ENCODE measurements around the gene CLEC11A.

CLEC11A gene

DNA sequence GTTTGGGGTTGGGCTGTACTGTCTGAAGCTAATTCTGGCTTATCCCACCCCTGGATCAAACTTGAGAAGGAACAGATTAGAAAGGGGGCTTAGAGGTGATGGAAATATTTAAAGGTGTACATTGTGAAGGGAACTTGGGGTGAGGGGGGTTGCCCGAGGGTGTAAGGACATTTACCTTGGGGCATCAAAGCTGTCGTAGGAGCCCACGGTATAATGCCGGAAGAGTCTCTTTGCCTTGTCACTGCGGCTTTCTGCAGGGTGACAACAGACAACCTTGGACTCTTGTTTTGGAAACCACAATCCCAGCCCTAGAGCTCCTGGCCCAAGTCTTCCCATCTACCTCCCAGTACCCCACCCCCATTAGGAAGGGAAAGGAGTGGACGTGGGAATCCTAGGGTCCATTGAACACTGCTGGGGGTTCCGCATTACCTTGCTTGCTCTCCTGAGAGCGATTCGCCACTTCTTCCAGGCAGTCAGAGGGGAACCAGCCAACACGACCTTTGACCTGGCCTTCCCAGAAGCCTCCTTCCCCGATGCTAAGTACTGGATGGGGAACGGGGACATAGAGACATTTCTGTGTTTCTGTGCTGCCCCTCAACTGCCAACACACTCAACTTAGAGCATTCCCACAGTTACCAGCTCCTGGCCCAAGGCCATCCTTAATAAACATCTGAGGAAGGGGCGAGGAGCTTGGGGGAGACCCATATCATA, 25.6 kb upstream of the CLEC11A start:
- TF ChIP-seq, protein P1, sequence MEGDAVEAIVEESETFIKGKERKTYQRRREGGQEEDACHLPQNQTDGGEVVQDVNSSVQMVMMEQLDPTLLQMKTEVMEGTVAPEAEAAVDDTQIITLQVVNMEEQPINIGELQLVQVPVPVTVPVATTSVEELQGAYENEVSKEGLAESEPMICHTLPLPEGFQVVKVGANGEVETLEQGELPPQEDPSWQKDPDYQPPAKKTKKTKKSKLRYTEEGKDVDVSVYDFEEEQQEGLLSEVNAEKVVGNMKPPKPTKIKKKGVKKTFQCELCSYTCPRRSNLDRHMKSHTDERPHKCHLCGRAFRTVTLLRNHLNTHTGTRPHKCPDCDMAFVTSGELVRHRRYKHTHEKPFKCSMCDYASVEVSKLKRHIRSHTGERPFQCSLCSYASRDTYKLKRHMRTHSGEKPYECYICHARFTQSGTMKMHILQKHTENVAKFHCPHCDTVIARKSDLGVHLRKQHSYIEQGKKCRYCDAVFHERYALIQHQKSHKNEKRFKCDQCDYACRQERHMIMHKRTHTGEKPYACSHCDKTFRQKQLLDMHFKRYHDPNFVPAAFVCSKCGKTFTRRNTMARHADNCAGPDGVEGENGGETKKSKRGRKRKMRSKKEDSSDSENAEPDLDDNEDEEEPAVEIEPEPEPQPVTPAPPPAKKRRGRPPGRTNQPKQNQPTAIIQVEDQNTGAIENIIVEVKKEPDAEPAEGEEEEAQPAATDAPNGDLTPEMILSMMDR (IDR thresholded peaks at IDR 0.05; ENCODE audit: control insufficient read depth, extremely low read depth, insufficient read depth), result no peak
- H3K4me3 ChIP-seq (ENCODE audit: low read depth, low read length), result no peak overlapping the region
- no peak for DNase-seq (ENCODE audit: low read depth)

DNA sequence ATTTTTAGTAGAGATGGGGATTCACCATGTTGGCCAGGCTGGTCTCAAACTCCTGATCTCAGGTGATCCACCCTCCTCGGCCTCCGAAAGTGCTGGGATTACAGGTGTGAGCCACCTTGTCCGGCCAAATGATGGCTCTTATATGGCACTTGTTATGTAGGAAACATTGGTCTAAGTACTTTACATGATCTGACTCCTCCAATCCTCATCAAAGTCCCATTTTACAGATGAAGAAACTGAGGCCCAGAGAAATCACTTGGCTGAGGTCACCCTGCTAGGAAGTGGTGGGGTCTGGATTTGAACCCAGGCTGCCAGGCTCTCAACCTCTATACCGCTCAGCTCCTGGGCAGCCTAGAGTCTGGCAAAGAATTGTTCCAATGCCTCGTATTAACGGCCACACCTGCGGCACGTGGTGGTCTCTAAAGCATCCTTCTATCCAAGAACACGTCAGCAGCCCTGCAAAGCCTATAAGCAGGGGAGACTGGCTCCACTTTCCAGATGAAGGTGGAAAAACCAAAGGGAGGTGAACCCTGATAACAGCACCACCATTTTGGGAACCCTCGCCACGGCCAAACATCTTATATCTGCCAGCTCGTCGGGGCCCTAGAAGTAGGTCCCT, 21.7 kb upstream of the CLEC11A start:
- DNase-seq (ENCODE audit: low read depth), result no peak
- TF ChIP-seq, protein P1 (IDR thresholded peaks at IDR 0.05; ENCODE audit: control insufficient read depth, extremely low read depth, insufficient read depth), result no peak
- no peak overlapping the region for H3K4me3 ChIP-seq (ENCODE audit: low read depth, low read length)

DNA sequence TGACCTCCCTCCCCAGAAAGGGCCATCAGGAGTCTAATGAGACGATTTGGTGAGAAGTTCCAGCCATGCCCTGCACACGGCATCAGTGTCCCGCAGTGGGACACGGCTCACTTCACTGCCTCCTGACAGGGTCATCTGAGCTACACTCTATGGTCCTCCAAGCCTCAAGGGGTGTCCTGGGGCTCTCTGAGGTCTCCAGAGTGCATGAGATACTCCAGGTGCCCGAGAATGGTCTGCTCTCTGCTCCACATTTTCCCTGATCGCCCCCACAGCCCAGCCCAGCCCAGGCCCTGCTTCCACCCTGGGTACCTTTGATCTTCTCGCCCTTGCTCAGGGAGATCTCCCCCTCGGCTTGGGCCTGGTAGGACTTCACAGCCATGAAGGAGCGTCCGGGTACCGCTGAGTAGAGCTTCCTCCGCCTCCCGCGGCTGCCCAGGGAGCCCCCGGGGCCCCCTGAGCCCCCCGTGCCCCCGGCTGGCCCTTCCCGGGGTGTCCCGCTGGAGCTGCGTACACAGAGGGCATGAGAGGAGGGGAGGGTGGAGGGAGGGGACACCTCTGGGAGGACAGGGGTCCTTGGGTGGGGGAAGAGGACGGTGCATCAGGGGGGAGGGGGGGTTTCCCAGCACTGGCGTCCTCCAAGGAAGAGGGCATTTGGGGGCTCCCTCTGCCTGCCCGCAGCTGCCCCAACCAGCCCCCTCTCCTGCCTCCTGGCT, 20.9 kb upstream of the CLEC11A start:
- DNase-seq (ENCODE audit: low read depth), result no peak
- H3K4me3 ChIP-seq (ENCODE audit: low read depth, low read length), result no peak overlapping the region
- TF ChIP-seq, protein P1 (IDR thresholded peaks at IDR 0.05; ENCODE audit: control insufficient read depth, extremely low read depth, insufficient read depth), result no peak

DNA sequence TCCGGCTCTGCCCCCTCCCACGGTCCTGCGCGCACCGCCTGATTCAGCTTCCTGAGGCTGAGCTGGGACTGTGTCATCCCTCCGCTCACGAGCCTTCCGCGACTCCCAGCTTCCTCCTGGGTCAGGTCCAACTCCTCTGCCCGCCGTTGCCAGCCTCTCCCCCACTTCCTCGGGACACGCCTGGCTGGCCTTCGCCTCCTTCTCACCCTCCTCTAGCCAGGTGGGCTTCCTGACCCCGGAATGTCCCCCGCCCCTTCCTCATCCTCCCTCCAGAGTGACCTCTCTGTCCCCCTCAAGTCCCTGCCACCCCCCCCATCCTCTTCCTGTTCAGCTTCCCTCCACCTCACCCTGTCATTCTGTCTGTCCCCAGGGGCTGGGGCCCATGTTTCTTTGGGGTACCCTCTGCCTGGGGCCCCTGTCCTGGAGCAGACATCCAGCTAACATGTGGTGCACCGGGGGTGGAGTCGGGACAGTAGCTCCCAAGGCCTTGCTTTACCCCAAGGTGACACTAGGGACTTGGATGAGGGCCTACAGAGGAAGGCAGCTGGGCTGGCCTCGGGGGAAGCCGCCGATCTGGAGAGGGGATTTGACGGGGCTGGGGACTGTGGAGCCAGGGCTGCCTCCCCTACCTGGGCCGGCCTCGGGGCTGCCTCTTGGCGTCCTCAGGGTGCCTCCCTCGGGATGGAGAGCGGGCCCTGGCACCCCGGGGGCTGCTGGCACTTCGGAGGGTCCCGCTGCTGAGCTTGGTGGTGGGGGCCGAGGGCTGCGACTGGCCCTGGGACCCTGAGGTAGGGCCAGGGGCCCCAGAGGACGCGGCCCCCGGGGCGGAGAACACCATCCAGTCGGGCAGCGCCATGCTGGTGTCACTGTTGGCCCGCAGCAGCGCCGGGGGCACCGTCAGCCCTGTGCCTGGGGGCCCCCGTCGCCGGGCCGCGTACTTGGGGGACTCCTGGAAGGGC, 20.0 kb upstream of the CLEC11A start:
- DNase-seq (ENCODE audit: low read depth), result no peak
- TF ChIP-seq, protein P1 (IDR thresholded peaks at IDR 0.05; ENCODE audit: control insufficient read depth, extremely low read depth, insufficient read depth), result no peak
- H3K4me3 ChIP-seq (ENCODE audit: low read depth, low read length), result no peak overlapping the region

DNA sequence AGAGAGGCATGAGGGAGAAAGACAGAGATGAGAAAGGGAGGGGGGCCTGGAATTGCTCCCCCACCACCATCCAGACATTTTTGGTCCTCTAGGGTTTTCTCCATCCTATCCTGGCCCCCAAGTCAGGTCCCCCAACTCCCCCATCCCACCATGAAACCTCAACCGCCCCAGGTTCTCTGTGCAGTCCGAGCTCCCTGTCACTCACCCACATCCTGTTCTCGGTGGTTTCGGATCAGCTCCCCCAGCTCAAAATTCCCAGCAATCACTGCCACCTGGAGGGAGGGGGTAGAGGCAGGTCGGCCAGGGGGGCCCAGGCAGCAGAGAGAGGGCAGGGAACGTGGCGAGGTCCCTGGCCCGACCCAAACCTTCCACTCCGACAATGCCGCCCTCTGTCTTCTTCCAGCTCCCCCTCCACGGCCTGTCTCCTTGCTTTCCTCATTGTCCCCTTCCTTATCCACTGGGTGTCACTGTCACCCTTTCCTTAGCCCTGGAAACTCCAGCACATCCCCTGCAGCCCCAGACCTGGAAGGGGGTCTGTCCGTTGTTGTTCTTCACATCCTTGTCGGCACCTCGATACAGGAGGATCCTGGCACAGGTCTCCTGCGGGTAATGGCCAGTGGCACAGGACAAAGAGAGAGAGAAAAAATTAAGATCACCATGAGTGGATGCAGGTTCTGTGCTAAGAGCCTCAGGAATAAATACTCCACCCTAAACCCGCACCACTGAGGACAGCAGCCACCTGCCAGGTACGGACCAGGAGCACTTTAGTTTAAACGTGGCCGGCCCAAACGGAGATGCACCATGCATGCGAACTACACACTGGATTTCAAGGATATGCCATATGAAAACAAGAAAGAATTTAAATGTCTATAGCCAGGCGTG, 19.0 kb upstream of the CLEC11A start:
- H3K4me3 ChIP-seq (ENCODE audit: low read depth, low read length), result no peak overlapping the region

More for the DNA sequence above, 19.0 kb upstream of the CLEC11A start:
- DNase-seq (ENCODE audit: low read depth), result no peak
- TF ChIP-seq, protein P1 (IDR thresholded peaks at IDR 0.05; ENCODE audit: control insufficient read depth, extremely low read depth, insufficient read depth), result peak; percentile 63
